Thyroid gland (tissue), 4 donors: ENCODE data around the gene DDX25.

Source experiments
- POLR2A ChIP-seq, 2 donors: fragments of 450-650 bp; IDR thresholded peaks; one replicate each; pipeline ENCODE4 v1.6.1; 2017; ENCODE audit warnings: antibody characterized with exemption in 2 of 2, mild to moderate bottlenecking in 2 of 2, moderate library complexity in 1 of 2
- TF ChIP-seq, protein P1 (sequence below), 6 experiments: fragments of 200-600 bp in 3 of 6; fragments of 450-650 bp in 3 of 6; sonication (generic) in 3 of 6; IDR thresholded peaks; one replicate each; pipeline ENCODE4 v1.5.1; 2016 to 2019; ENCODE audit warnings: antibody characterized with exemption in 6 of 6, mild to moderate bottlenecking in 2 of 6, inconsistent platforms in 1 of 6, moderate library complexity in 1 of 6

DNA sequence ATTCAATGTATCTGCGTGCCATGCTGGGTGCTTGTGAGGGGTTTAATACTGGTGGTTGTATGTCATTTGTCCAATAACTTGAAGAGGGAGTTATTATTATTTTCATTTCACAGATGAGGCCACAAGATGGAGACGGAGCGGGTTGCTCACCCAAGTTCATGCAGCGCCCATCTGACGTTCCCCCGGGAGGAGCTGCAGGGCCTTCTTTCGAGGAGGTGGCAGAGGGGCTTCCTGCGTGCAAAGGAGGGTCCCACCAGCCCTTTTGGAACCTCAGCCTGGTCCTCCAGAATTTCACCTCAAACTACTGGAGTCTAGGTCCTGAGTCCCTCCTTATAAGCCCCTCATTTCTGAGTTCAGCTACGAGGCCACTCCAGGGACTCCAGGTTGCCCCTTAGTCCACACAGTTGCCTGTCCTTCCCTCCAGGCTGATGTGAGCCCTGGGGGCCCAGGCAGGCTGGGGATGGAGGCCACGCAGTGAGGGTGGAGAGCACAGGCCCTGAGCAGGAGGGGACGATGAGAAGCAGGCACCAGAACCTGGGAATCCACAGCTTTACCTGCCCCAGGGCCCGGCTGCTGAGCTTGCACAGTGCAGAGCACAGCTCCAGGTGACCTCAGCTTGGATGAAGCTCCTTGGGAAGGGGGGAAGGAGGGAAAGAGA, 38.6 kb downstream of the DDX25 start:
- TF ChIP-seq, protein P1, sequence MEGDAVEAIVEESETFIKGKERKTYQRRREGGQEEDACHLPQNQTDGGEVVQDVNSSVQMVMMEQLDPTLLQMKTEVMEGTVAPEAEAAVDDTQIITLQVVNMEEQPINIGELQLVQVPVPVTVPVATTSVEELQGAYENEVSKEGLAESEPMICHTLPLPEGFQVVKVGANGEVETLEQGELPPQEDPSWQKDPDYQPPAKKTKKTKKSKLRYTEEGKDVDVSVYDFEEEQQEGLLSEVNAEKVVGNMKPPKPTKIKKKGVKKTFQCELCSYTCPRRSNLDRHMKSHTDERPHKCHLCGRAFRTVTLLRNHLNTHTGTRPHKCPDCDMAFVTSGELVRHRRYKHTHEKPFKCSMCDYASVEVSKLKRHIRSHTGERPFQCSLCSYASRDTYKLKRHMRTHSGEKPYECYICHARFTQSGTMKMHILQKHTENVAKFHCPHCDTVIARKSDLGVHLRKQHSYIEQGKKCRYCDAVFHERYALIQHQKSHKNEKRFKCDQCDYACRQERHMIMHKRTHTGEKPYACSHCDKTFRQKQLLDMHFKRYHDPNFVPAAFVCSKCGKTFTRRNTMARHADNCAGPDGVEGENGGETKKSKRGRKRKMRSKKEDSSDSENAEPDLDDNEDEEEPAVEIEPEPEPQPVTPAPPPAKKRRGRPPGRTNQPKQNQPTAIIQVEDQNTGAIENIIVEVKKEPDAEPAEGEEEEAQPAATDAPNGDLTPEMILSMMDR (IDR thresholded peaks at IDR 0.05) = no peak
- no peak for TF ChIP-seq POLR2A (IDR thresholded peaks at IDR 0.05)
